Thymus (tissue), 11 donors: ENCODE measurements around the gene PIK3R5. TPM values are rescaled to one million over a fixed set of nuclear protein-coding genes. Genes with fewer than 3 reads are reported as not detected.

Source experiments
- DNase-seq, 9 donors: peaks; one replicate each; pipeline ENCODE4 v3.0.0-alpha.2; 2013; ENCODE audit warnings: low spot score in 9 of 9, low read depth in 6 of 9, missing footprints in 1 of 9
- H3K27ac ChIP-seq, 2 donors: one replicate each; pipeline ENCODE4 v1.5.1; 2013; ENCODE audit warnings: control low read depth in 1 of 2, low read depth in 1 of 2, low read length in 1 of 2, mild to moderate bottlenecking in 1 of 2, moderate library complexity in 1 of 2
- H3K27me3 ChIP-seq, 2 donors: one replicate each; pipeline ENCODE4 v1.5.1; 2013; ENCODE audit warnings: low read length in 1 of 2; ENCODE audit not compliant: control insufficient read depth in 2 of 2, insufficient read depth in 1 of 2
- H3K36me3 ChIP-seq, 2 donors: one replicate each; pipeline ENCODE4 v1.5.1; 2013; ENCODE audit warnings: low read length in 1 of 2, mild to moderate bottlenecking in 1 of 2, moderate library complexity in 1 of 2; ENCODE audit not compliant: control insufficient read depth in 2 of 2, insufficient read depth in 2 of 2
- H3K4me1 ChIP-seq, 2 donors: one replicate each; pipeline ENCODE4 v1.5.1; 2013; ENCODE audit warnings: low read length in 2 of 2; ENCODE audit not compliant: control insufficient read depth in 2 of 2, insufficient read depth in 2 of 2
- H3K4me3 ChIP-seq, 2 donors: one replicate each; pipeline ENCODE4 v1.5.1; 2013; ENCODE audit warnings: low read length in 2 of 2, control low read depth in 1 of 2, mild to moderate bottlenecking in 1 of 2
- H3K9me3 ChIP-seq, 2 donors: one replicate each; pipeline ENCODE4 v1.5.1; 2013; ENCODE audit warnings: low read length in 1 of 2, mild to moderate bottlenecking in 1 of 2; ENCODE audit not compliant: control insufficient read depth in 2 of 2, insufficient read depth in 1 of 2
- WGBS: extraction: QIAGEN DNeasy Blood & Tissue Kit; methylation state at CpG from one replicate; pipeline ENCODE4 v1.1.7; 2013; 5-methylcytosine and 5-hydroxymethylcytosine counted together
- polyA plus RNA-seq: library from polyadenylated mRNA; stranded (reverse); fragments of 200-250 nt; gene quantifications from one replicate; pipeline ENCODE4 v1.2.3, GENCODE V29; 2013
- total RNA-seq: library from RNA; stranded (reverse); fragments of 120-200 nt; gene quantifications from one replicate; pipeline ENCODE4 v1.2.4, GENCODE V29; 2013
- donor health status: healthy.

The PIK3R5 gene
- total and polyA plus RNA-seq, 2 donors = 15.2 to 20.4 TPM

DNA sequence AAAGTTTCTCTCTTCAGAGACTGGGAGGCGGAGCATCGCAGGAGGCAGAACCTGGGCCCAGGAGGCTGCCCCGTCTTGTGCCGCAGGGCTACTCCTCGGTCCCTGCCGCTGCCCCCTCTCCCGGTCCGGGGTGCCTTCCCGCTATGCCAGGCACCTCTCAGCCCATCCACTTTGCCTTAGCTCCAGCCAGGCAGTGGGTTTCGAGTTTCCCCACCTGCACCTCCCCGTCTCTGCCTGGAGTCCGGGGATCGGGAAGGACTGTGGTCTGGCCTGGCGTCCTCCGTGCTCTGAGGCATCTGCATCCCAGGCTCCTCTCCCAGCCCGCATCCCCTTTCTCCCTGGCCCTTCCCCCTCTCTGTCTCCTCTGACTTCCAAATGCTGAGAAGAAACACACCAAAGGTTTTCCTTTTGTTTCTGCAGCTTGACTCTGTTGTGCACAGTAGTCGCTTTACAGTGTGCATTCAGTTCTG, 71.3 kb downstream of the PIK3R5 start:
- Histone ChIP-seq H3K36me3 (peaks cover 13% of the 10 kb centered on the region in 2 donors), H3K9me3 (no peaks in the 10 kb centered on the region), H3K27me3 (no peaks in the 10 kb centered on the region), H3K27ac (no peak overlapping the region), H3K4me3 (no peak overlapping the region), H3K4me1 (peaks cover 40 to 62% of the 10 kb centered on the region in 2 donors)
- 95% methylated on average over 17 of the region's 17 CpGs for WGBS
- no peak for DNase-seq

GRCh38 chr17:8893621-8894201, 71.8 kb downstream of the PIK3R5 start:
- H3K9me3 ChIP-seq = no peaks in the 10 kb centered on the region
- no peaks in the 10 kb centered on the region for H3K27me3 ChIP-seq
- peaks cover 36 to 57% of the 10 kb centered on the region in 2 donors for H3K4me1 ChIP-seq
- WGBS = 96% methylated on average over 15 of the region's 15 CpGs
- no peak for DNase-seq
- H3K4me3 ChIP-seq = no peak overlapping the region
- peaks cover 13 to 17% of the 10 kb centered on the region in 2 donors for H3K36me3 ChIP-seq
- H3K27ac ChIP-seq = no peak overlapping the region

DNA sequence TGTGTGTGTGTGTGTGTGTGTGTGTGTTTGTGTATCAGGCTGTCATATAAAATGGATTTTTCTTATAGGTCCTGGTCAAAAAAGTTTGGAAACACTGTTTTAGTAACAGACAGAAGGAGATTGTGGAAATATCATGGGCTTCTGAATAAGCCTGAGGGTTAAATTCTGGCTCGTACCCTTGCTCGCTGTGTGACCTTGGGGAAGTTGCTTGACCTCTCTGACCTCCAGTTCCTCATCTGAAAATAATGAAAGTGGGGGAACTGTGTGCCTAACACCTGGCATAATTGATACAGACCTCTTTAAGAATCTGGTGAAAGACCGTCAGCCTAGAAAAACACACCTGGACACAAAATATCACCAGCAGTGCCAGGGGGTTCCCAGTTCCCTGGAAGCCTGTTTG, 72.4 kb downstream of the PIK3R5 start:
- Histone ChIP-seq H3K27me3 (no peaks in the 10 kb centered on the region), H3K9me3 (no peaks in the 10 kb centered on the region), H3K36me3 (peaks cover 19 to 24% of the 10 kb centered on the region in 2 donors), H3K4me3 (no peak overlapping the region), H3K4me1 (peaks cover 29 to 50% of the 10 kb centered on the region in 2 donors), H3K27ac (no peak overlapping the region)
- WGBS = 97% methylated on average over 3 of the region's 3 CpGs
- DNase-seq = no peak

DNA sequence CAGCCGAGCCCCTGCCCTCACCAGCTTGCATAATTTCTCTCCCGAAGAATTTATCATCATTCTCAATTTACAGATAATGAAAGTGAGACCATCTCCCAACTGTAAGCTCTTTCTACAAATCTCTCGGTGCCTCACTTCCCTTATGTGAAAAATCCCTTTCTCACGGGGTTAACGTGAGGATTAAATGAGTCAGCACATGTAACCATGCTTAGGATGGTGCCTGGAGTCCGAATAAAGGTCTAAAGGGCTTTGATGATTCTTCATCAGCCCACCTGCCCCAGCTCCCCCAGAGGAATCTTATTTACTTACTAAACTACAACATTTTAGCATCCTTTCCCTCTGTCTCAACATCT, 73.2 kb downstream of the PIK3R5 start:
- peaks cover 22 to 43% of the 10 kb centered on the region in 2 donors for H3K4me1 ChIP-seq
- no peak for DNase-seq
- no peaks in the 10 kb centered on the region for H3K27me3 ChIP-seq
- H3K36me3 ChIP-seq = peaks cover 23 to 28% of the 10 kb centered on the region in 2 donors
- no peaks in the 10 kb centered on the region for H3K9me3 ChIP-seq
- H3K27ac ChIP-seq = no peak overlapping the region
- H3K4me3 ChIP-seq = no peak overlapping the region
- 65% methylated on average over 6 of the region's 6 CpGs for WGBS

- Histone ChIP-seq H3K27ac (no peak overlapping the region), H3K36me3 (peaks cover 36 to 42% of the 10 kb centered on the region in 2 donors), H3K4me1 (peaks cover 5 to 26% of the 10 kb centered on the region in 2 donors), H3K4me3 (no peak overlapping the region), H3K27me3 (no peaks in the 10 kb centered on the region), H3K9me3 (peaks cover 0 to 4% of the 10 kb centered on the region in 2 donors)
- WGBS = 99% methylated on average over 12 of the region's 12 CpGs
- DNase-seq = no peak
Observed at GRCh38 chr17:8890671-8891070, 74.8 kb downstream of the PIK3R5 start.

- peaks cover 0 to 16% of the 10 kb centered on the region in 2 donors for H3K4me1 ChIP-seq
- peaks cover 38 to 45% of the 10 kb centered on the region in 2 donors for H3K36me3 ChIP-seq
- H3K27ac ChIP-seq = no peak overlapping the region
- DNase-seq = no peak
- H3K9me3 ChIP-seq = peaks cover 0 to 4% of the 10 kb centered on the region in 2 donors
- H3K4me3 ChIP-seq = no peak overlapping the region
- H3K27me3 ChIP-seq = no peaks in the 10 kb centered on the region
- 97% methylated on average over 14 of the region's 14 CpGs for WGBS
Observed at GRCh38 chr17:8889458-8890210, 75.9 kb downstream of the PIK3R5 start.

DNA sequence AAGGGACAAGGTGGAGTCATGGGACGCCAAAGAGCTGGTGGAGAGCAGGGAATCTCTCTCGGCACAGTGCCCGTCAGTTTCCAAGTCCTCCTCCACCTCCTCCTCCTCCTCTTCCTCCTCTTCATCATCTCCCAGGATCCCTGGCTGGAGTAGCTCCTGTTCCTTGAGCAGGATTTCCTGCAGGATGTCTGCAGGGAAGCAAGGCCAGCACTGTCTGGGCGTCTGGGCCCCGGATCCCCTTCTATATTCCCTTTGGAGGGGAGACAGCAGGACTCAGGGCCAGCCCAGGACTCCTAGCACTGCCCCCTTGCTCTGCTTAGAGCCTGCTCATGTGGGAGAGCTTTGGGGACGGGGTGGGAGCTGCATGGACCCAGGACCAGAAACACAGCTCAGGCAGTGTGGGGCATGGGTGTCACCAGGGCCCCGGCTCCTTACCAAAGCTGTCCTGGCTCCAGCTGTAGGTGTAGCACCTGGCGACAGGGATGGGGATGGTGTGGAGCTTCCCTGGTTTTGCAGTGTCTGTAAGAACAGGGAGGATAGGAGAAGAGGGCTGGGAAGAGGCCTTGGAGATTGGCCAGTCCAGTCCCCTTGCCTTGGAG, 76.7 kb downstream of the PIK3R5 start:
- 89% methylated on average over 8 of the region's 8 CpGs for WGBS
- no peaks in the 10 kb centered on the region for H3K27me3 ChIP-seq
- H3K4me1 ChIP-seq = peaks cover 0 to 7% of the 10 kb centered on the region in 2 donors
- H3K9me3 ChIP-seq = peaks cover 0 to 4% of the 10 kb centered on the region in 2 donors
- no peak overlapping the region for H3K4me3 ChIP-seq
- DNase-seq = no peak
- peaks cover 40 to 52% of the 10 kb centered on the region in 2 donors for H3K36me3 ChIP-seq
- no peak overlapping the region for H3K27ac ChIP-seq

DNA sequence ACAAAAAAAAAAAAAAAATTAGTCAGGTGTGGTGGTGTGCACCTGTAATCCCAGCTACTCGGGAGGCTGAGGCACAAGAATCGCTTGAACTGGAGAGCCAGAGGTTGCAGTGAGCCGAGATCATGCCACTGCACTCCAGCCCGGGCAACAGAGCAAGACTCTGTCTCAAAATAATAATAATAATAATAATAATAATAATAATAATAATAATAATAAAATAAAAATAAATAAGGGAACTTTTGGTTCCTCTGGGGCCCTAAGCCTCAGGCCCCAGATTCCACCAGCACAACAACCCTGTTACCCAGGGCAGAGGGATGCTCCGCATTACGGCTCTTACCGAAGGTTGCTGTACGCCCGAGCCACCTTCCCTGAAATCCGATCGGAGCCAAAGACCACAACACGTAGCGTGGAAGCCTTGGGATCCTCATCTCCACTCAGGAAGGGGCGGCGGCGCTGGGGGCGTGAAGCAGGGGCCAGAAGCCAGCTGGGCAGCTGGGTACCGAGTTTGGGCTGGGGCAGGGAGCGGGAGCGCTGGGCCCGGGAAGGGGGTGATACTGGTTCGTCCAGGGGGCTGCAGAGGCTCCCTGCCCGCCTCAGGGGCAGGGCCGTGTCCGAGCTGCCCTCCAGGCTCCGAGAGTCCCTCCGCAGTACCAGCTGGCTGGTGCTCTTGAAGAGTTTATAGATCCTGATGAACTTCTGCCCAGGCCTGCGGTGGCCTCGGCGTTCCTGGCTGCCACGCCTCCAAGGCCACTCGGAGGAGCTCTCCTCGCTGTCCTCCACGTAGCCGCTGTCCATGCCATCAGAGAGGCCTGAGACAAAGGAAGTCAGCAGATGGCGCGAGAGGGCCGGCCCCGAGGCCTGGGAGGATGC, 77.4 kb downstream of the PIK3R5 start:
- peaks cover 0 to 7% of the 10 kb centered on the region in 2 donors for H3K4me1 ChIP-seq
- WGBS = 95% methylated on average over 39 of the region's 39 CpGs

More for the DNA sequence above, 77.4 kb downstream of the PIK3R5 start:
- Histone ChIP-seq H3K27ac (no peak overlapping the region), H3K4me3 (no peak overlapping the region), H3K36me3 (peaks cover 45 to 51% of the 10 kb centered on the region in 2 donors), H3K9me3 (peaks cover 0 to 4% of the 10 kb centered on the region in 2 donors), H3K27me3 (no peaks in the 10 kb centered on the region)
- no peak for DNase-seq
